Brain microvascular endothelial cell (primary cell): ENCODE data around the gene MYOG.

Source experiments
- DNase-seq: peaks from one replicate; pipeline ENCODE4 v3.0.0-alpha.2; 2020
- H3K27ac ChIP-seq: fragments of 250-450 bp; sonication (Bioruptor Pico); 2 replicates; pipeline ENCODE4 v1.5.1; 2020; ENCODE audit warnings: mild to moderate bottlenecking, moderate library complexity
- H3K27me3 ChIP-seq: fragments of 250-450 bp; sonication (Bioruptor Pico); replicated peaks from 2 replicates; pipeline ENCODE4 v1.5.1; 2020; ENCODE audit warnings: mild to moderate bottlenecking
- H3K36me3 ChIP-seq: fragments of 250-450 bp; sonication (Bioruptor Pico); replicated peaks from 2 replicates; pipeline ENCODE4 v1.5.1; 2020; ENCODE audit warnings: mild to moderate bottlenecking
- H3K4me3 ChIP-seq: 2 replicates; pipeline ENCODE4 v1.5.1; 2011; ENCODE audit warnings: low read depth, mild to moderate bottlenecking, control low read depth, low read length, moderate library complexity
- in situ Hi-C: cut with HindIII; loops from 2 replicates; pipeline ENCODE4 v1.10.0; 2017; ENCODE audit warnings: low sequenced_read_pairs, low pct_ligation_motif_present
- TF ChIP-seq, protein P1 (sequence below): IDR thresholded peaks from 2 replicates; pipeline ENCODE4 v1.5.1; 2011; ENCODE audit warnings: low read depth, mild to moderate bottlenecking, moderate library complexity, low read length, control low read depth, inconsistent platforms; ENCODE audit errors: missing control alignments

MYOG gene

DNA sequence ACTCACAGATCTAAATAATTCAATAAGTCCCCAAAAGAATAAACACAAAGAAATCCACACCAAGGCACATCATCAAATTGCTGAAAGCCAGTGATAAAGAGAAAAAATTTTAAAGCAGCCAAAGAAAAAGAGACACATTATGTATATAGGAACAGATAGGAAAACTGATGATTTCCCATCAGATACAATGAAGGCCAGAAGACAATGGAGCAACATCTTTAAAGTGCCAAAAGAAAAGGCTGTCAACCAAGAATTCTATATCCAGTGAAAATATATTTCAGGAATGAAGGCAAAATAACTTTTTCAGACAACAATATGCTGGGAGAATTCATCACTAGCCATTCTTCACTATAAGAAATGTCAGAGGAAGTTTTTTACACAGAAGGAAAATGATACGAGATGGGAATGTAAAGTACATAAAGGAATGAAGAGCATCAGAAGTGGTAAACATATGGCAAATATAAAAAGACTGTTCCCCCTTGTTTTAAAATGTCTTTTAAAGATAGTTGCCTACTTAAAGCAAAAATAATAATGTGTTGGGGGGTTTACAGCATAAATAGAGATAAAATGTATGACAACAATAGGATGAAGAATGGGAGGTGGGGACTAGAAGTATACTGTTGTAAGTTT is 9.4 kb upstream of the MYOG start:
- TF ChIP-seq, protein P1, sequence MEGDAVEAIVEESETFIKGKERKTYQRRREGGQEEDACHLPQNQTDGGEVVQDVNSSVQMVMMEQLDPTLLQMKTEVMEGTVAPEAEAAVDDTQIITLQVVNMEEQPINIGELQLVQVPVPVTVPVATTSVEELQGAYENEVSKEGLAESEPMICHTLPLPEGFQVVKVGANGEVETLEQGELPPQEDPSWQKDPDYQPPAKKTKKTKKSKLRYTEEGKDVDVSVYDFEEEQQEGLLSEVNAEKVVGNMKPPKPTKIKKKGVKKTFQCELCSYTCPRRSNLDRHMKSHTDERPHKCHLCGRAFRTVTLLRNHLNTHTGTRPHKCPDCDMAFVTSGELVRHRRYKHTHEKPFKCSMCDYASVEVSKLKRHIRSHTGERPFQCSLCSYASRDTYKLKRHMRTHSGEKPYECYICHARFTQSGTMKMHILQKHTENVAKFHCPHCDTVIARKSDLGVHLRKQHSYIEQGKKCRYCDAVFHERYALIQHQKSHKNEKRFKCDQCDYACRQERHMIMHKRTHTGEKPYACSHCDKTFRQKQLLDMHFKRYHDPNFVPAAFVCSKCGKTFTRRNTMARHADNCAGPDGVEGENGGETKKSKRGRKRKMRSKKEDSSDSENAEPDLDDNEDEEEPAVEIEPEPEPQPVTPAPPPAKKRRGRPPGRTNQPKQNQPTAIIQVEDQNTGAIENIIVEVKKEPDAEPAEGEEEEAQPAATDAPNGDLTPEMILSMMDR, result no peak
- in situ Hi-C loops, result no loop called here
- Histone ChIP-seq H3K27me3 (peaks cover 4% of the 10 kb centered on the region), H3K36me3 (no peaks in the 10 kb centered on the region), H3K4me3 (no peak overlapping the region), H3K27ac (no peak overlapping the region)
- no peak for DNase-seq

GRCh38 chr1:203093754-203094410 is 8.1 kb upstream of the MYOG start:
- Histone ChIP-seq H3K4me3 (no peak overlapping the region), H3K27me3 (no peaks in the 10 kb centered on the region), H3K36me3 (no peaks in the 10 kb centered on the region), H3K27ac (no peak overlapping the region)
- DNase-seq, result no peak
- in situ Hi-C loops, result no loop called here
- TF ChIP-seq, protein P1, result no peak

- in situ Hi-C loops, result no loop called here
- TF ChIP-seq, protein P1, result no peak
- H3K27ac ChIP-seq, result no peak overlapping the region
- H3K27me3 ChIP-seq, result no peaks in the 10 kb centered on the region
- no peak for DNase-seq
- no peaks in the 10 kb centered on the region for H3K36me3 ChIP-seq
- no peak overlapping the region for H3K4me3 ChIP-seq
Observed at GRCh38 chr1:203091761-203092330, 6.0 kb upstream of the MYOG start.

DNA sequence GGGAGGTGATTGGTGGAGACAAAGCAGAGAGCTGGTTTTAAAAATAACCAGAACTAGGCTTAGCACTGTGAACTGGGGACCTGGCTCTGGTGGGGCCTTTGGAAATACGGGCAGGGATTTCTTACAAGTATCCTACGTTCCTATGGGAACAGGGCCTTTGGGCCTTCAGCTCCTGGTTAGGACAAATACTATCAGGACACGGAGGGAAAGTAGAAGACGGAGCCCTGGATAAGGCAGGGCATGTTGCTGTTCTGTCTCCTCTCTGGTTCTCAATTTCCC is 5.3 kb upstream of the MYOG start:
- in situ Hi-C loops, result no loop called here
- Histone ChIP-seq H3K27ac (no peak overlapping the region), H3K27me3 (no peaks in the 10 kb centered on the region), H3K4me3 (no peak overlapping the region), H3K36me3 (no peaks in the 10 kb centered on the region)
- TF ChIP-seq, protein P1, result no peak
- DNase-seq, result no peak

GRCh38 chr1:203090421-203091198 is 4.8 kb upstream of the MYOG start:
- in situ Hi-C loops, result no loop called here
- Histone ChIP-seq H3K27me3 (no peaks in the 10 kb centered on the region), H3K36me3 (no peaks in the 10 kb centered on the region), H3K27ac (no peak overlapping the region), H3K4me3 (no peak overlapping the region)
- no peak for DNase-seq
- TF ChIP-seq, protein P1, result no peak
